NCI-H2107 (cell line): ENCODE results near the gene GRIN2A.

ENCODE experiments used
- DNase-seq: peaks from one replicate; lab custom pipeline; 2025; lab: John Stamatoyannopoulos, UW

GRIN2A gene

GRCh38 chr16:10130538-10130937 lies 51.7 kb downstream of the GRIN2A start:
- DNase-seq = no peak

DNA sequence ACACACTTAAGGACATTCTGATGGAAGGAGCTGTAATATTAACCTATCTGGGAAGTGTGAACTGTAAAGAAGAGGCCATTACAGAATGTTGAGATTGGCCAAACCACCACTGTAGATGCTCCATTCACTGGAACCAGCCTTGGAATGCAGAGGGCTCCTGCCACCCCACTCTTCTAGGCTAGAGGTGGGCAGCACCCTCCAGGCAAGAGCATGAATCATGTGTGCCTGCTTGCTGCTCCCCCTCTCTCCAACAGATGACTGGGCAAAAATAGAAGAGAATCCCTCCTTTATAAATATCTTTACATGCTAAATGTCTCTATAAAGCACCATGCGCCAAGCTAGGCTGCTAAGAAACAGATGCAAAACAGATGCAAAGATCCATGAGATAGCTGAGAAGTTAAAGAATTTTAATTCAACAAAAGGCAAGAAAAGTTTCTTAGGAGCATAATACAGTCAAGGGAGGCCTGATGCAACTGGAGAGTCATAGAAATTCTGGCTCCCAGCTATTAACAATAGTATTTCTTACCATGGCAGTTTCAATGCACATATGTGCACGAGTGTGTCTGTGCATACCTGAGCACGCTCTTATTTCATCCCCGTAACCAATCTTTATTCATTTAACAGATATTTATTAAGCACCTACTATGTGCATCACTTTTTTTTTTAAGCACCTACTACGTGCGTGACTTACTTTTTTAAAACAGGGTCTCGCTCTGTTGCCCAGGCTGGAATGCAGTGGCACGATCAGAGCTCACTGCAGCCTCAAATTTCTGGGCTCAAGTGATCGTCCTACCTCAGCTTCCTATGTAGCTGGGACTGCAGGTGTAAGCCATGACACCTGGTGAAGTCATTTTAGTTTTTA lies 53.6 kb downstream of the GRIN2A start:
- no peak for DNase-seq

DNA sequence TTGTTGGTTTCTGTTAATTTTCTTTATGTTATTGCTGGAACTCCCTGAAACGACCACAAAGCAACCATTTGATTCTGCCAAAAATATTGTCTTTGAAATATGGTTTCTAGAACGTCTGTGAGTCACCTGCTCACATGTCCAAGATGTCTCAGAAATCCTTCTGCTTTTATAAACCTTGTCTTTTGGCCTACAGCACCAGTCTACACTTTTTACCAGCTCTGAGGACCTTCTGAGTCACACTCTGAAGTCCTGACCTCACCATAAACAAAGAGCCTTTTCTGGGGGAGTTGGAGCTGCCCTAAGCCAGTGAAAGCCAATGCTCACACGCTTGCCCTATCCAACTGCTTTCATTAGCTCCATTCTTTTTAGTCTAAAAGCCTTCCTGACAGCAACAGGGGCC lies 55.5 kb downstream of the GRIN2A start:
- DNase-seq = no peak

DNA sequence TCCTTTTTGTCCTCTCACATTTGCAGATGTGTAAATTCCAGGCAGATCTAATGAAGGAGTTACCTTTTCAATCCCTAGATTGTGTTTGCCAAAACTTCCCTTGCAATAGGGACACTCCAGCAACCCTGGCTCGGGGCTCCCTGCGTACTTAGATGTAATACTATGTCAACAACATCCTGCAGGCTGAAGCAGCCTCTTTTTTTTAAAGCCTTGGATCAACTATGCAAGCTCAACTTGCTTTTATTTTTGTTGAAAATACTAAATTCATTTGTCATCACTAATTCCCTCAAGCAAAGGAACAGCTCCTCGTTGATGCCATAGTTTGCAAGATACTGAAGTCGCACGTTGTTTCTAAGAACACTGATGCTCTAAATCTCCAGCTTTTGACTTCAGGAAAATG lies 59.1 kb downstream of the GRIN2A start:
- no peak for DNase-seq

DNA sequence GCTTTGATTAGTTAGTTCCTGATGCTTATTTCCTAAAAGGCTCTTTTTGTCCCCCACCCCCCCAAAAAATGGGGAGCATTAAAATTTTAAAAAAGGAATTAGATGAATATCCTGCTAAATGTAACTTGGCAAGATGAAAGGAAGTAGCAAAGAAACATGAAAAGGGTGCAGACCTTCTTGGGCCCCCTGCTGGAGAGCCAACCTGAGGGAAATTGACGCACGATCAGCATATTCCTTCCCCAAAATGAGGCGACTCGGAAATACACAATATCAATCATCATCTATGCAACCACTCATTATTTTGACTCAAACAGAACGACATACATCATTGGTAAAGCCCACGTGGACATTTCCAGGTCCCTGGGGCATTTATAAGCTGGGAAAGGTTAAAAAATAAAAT lies 59.7 kb downstream of the GRIN2A start:
- no peak for DNase-seq

- no peak for DNase-seq
Measured at GRCh38 chr16:10121897-10122425, 60.3 kb downstream of the GRIN2A start.

DNA sequence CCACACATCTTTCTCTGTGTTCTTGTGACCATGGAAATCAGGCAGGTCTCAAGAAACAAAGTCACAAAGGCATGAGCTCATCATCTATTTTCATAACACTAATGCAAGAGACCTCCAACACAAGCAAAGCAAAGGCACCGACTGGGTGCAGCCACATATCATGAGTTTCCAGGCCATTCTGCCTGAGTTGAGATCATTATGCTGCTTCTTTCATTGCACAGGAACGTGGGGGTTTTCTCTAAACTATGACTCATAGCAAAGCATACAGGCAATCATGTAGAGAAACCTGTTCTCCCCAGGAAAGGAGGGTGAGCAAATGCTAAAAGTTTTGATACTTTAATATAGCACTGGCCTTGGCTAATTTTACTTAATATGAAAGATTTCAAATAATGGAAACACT lies 60.7 kb downstream of the GRIN2A start:
- DNase-seq = no peak

GRCh38 chr16:10120953-10121352 lies 61.3 kb downstream of the GRIN2A start:
- no peak for DNase-seq

DNA sequence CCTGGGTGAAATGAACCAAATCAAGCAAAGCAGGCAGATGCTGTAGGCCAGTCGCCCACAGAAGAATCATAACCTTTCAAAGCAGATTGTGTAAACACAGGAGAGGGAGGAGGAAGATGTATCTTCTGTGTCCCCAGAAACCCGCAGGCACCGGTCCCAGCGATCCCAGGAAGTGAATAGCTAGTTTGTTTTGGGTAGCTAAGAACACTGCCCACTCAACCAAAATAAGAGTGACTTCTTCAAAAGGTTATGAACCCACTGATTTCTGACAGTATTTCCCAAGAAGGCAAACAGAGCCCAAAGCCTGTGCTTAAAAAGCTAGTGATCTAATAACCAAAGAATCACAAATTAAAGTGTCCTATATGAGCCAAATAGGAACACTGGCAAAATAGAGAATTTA lies 67.8 kb downstream of the GRIN2A start:
- DNase-seq = no peak

DNA sequence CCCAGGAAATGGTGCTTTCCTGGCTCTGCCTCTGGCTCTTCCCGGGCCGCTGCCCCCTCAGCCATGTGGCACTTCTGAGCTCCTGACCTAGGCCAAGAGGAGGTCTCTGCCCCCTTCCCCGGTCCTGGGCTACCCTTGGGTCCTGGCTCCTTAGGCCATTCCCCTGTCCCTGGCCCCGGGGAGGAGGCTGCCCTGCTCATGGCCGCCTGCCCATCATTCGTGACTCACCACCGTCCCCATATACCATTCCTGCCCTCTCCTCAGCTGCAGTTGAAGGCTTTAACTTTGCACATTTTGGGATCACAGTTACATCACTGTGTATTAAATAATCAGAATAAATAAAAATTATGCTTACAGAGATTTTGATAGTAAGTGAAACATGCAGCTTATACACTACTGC lies 69.0 kb downstream of the GRIN2A start:
- DNase-seq = no peak

DNA sequence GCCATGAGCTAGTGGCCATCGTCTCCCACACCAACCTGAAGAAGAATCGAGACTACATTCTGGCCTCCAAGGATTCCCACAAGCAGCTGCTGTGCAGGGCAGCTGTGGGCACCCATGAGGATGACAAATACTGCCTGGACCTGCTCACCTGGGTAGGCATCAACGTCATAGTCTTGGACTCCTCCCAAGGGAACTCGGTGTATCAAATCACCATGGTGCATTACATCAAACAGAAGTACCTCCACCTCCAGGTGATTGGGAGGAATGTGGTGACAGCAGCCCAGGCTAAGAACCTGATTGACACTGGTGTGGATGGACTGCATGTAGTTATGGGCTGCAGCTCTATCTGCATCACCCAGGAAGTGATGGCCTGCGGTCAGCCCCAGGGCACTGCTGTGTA lies 70.2 kb downstream of the GRIN2A start:
- no peak for DNase-seq

GRCh38 chr16:10111156-10111761 lies 71.0 kb downstream of the GRIN2A start:
- DNase-seq = no peak

- no peak for DNase-seq
Measured at GRCh38 chr16:10110552-10110951, 71.7 kb downstream of the GRIN2A start.

DNA sequence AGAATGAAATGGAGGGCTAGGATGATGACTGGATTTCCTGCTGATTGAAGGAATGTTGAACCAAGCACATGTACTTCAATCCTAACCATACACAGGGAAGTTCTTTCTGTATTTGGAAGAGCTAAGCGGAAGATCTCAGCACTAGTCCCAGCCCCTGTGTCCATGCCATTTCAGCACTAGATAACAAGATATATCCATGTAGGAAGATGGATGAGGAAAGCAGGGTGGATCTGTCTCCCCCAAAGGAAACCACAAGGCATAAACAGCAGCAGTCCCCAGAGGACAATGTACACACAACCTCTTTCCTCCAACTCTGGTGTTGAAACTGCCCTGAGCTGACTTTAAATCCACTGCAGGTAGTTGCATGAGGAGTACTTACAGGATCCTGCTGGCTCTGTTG lies 75.1 kb downstream of the GRIN2A start:
- no peak for DNase-seq

- DNase-seq = no peak
Measured at GRCh38 chr16:10103700-10104099, 78.5 kb downstream of the GRIN2A start.

GRCh38 chr16:10103118-10103517 lies 79.1 kb downstream of the GRIN2A start:
- DNase-seq = no peak

DNA sequence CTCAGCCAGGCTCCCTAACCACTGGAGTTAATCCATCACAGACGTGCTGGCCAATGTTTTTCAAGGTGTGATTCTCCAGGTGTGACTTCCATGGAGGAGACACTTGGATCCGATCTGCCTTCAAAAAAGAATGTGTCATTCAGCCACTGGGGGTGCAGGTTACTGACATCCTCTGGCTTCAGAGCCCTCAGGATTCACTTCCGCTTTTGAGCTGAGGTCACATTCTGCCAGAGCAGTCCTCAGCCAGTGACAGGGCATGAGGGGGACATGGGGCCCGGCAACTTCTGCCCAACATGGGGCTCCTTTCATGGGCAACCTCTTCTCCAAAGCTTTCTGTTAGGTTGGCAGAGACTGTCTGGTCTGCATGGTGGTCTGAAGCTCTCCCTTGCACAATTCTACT lies 81.4 kb downstream of the GRIN2A start:
- DNase-seq = no peak

GRCh38 chr16:10098991-10099390 lies 83.2 kb downstream of the GRIN2A start:
- DNase-seq = no peak

GRCh38 chr16:10097271-10097670 lies 85.0 kb downstream of the GRIN2A start:
- DNase-seq = no peak

DNA sequence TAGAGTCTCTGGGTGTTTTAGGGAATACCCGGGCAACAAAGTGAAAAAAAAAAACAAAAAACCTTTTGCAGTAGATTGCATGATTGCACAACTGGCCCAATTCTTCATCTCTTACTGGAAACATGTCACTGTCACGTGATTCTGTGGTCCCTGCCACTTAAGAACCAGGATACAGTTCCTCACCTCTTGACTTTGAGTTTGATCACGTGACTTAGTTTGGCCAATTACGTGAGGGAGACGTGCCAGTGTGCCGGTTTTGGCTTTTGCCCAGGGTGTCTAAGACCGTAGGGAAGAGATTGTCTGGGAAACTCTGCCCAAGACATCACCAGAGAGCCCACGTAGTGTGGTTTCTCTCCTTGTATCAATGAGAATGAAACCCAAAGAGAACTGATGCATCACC lies 88.7 kb downstream of the GRIN2A start:
- DNase-seq = no peak

DNA sequence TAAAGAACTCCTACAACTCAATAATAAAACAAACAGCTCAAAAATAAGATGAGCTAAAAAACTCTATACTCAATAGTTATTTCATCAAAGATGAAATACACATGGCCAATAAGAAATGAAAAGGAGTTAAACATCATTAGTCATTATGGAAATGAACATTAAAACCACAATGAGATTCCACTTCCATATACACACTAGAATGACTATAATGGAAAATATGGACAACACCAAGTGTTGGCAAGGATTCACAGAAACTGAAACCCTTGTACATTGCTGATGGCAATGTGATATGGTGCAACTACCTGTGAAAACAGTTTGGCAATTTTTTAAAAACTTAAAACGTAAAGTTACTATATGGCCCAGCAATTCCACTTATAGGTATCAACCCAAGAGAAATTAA lies 91.4 kb downstream of the GRIN2A start:
- no peak for DNase-seq

- no peak for DNase-seq
Measured at GRCh38 chr16:10088380-10088793, 93.8 kb downstream of the GRIN2A start.

- no peak for DNase-seq
Measured at GRCh38 chr16:10087151-10087550, 95.1 kb downstream of the GRIN2A start.

DNA sequence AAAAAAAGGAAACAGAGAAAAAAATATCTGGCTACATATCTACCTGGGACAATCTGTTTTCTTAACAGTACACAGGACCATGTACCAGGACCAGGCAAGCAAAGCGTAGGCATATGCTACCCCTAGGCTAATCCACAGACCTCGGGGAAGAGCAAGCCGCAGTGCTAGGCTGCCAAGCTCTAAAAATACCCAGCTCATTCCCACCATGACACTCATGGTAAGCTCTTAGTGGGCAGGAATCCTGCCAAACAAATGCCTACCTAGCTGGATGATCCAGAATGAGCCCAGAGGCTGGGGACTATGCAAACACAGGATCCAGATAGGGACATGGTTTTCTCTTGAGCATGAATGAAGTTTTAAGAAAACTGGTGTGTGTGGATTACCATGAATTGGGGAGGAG lies 95.6 kb downstream of the GRIN2A start:
- no peak for DNase-seq
